Hematopoietic multipotent progenitor cell (in vitro differentiated cells): Measurements from ENCODE around the gene EGFL7. TPM values are rescaled to one million over a fixed set of nuclear protein-coding genes. Genes with fewer than 3 reads are reported as not detected.
"Not testable (repeated sequence)": the region's sequence is repeated elsewhere in the genome, so short reads cannot be mapped to it uniquely, and the experiment has no call there.

Experiments used
- DNase-seq, 3 donors: peaks; one replicate each; pipeline ENCODE4 v3.0.0-alpha.2; 2011 to 2015; ENCODE audit warnings: low read depth in 2 of 3, low spot score in 2 of 3
- total RNA-seq: library from RNA; depleted of rRNA; stranded (reverse); fragments of >200 nt; gene quantifications from one replicate; pipeline ENCODE4 v1.2.3, GENCODE V29; 2012

The EGFL7 gene
- total RNA-seq, 1 donor: 272 TPM

- DNase-seq: no peak
Observed at GRCh38 chr9:136624184-136624951, 38.3 kb upstream of the EGFL7 start.

- peak in 1 of 3 donors; percentile 39 for DNase-seq
Observed at GRCh38 chr9:136625101-136626065, 37.3 kb upstream of the EGFL7 start.

- no peak for DNase-seq
Observed at GRCh38 chr9:136626066-136626725, 36.5 kb upstream of the EGFL7 start.

- DNase-seq: no peak
Observed at GRCh38 chr9:136626740-136627642, 35.7 kb upstream of the EGFL7 start.

- no peak for DNase-seq
Observed at GRCh38 chr9:136627703-136628102, 35.0 kb upstream of the EGFL7 start.

- peak in 2 of 3 donors; percentile 43 to 62 for DNase-seq
Observed at GRCh38 chr9:136628268-136628667, 34.4 kb upstream of the EGFL7 start.

GRCh38 chr9:136629001-136629878 lies 33.5 kb upstream of the EGFL7 start:
- no peak for DNase-seq

GRCh38 chr9:136629879-136630661 lies 32.6 kb upstream of the EGFL7 start:
- DNase-seq: peak; percentile 14 to 83 (median 75)

GRCh38 chr9:136630662-136630992 lies 32.1 kb upstream of the EGFL7 start:
- DNase-seq: no peak

- peak; percentile 64 to 93 (median 85) for DNase-seq
Observed at GRCh38 chr9:136631038-136632000, 31.4 kb upstream of the EGFL7 start.

GRCh38 chr9:136632072-136632471 lies 30.6 kb upstream of the EGFL7 start:
- not testable (repeated sequence) for DNase-seq

GRCh38 chr9:136632491-136633106 lies 30.1 kb upstream of the EGFL7 start:
- not testable (repeated sequence) for DNase-seq

GRCh38 chr9:136634904-136635303 lies 27.8 kb upstream of the EGFL7 start:
- no peak for DNase-seq

- no peak for DNase-seq
Observed at GRCh38 chr9:136640171-136641111, 22.3 kb upstream of the EGFL7 start.

- no peak for DNase-seq
Observed at GRCh38 chr9:136642439-136642921, 20.2 kb upstream of the EGFL7 start.
